Trophoblast cell (in vitro differentiated cells and primary cell): ENCODE results near the gene RRP8.

Source experiments
- DNase-seq, 2 donors: peaks; one replicate each; pipeline ENCODE4 v3.0.0-alpha.2; 2016
- H2AFZ ChIP-seq: 2 replicates; pipeline ENCODE4 v1.6.1; 2013; ENCODE audit warnings: low read length, moderate library complexity, mild to moderate bottlenecking; ENCODE audit not compliant: insufficient read depth, poor library complexity
- H2AK5ac ChIP-seq: 2 replicates; pipeline ENCODE4 v1.6.1; 2013; ENCODE audit warnings: mild to moderate bottlenecking, low read length
- H2BK120ac ChIP-seq: 2 replicates; pipeline ENCODE4 v1.6.1; 2013; ENCODE audit warnings: low read length, mild to moderate bottlenecking, moderate library complexity; ENCODE audit not compliant: insufficient read depth, poor library complexity
- H2BK12ac ChIP-seq: 2 replicates; pipeline ENCODE4 v1.6.1; 2013; ENCODE audit warnings: mild to moderate bottlenecking, low read length, moderate library complexity
- H2BK5ac ChIP-seq: 2 replicates; pipeline ENCODE4 v1.6.1; 2013; ENCODE audit warnings: low read length, low read depth, moderate library complexity, mild to moderate bottlenecking; ENCODE audit not compliant: poor library complexity
- H3K14ac ChIP-seq: 2 replicates; pipeline ENCODE4 v1.6.1; 2013; ENCODE audit warnings: mild to moderate bottlenecking, low read length
- H3K18ac ChIP-seq: 2 replicates; pipeline ENCODE4 v1.6.1; 2013; ENCODE audit warnings: mild to moderate bottlenecking, low read length
- H3K23ac ChIP-seq: 2 replicates; pipeline ENCODE4 v1.6.1; 2013; ENCODE audit warnings: low read length
- H3K27ac ChIP-seq: 2 replicates; pipeline ENCODE4 v1.5.1; 2013; ENCODE audit warnings: low read depth, mild to moderate bottlenecking, inconsistent platforms, low read length, moderate library complexity
- H3K27me3 ChIP-seq: 2 replicates; pipeline ENCODE4 v1.6.1; 2013; ENCODE audit warnings: inconsistent platforms, mild to moderate bottlenecking, low read length, moderate library complexity; ENCODE audit not compliant: insufficient read depth
- H3K36me3 ChIP-seq, 2 experiments: 1 replicate in 1 of 2; 2 replicates in 1 of 2; pipeline ENCODE4 v1.6.1; 2013; ENCODE audit warnings: low read length in 2 of 2, mild to moderate bottlenecking in 2 of 2, moderate library complexity in 1 of 2; ENCODE audit not compliant: insufficient read depth in 2 of 2, control insufficient read depth in 1 of 2
- H3K4ac ChIP-seq: 2 replicates; pipeline ENCODE4 v1.6.1; 2013; ENCODE audit warnings: low read depth, mild to moderate bottlenecking, low read length, moderate library complexity
- H3K4me1 ChIP-seq, 2 experiments: 1 replicate in 1 of 2; 2 replicates in 1 of 2; pipeline ENCODE4 v1.6.1; 2013; ENCODE audit warnings: low read length in 2 of 2, mild to moderate bottlenecking in 2 of 2, moderate library complexity in 1 of 2; ENCODE audit not compliant: insufficient read depth in 2 of 2, control insufficient read depth in 1 of 2
- H3K4me2 ChIP-seq: 2 replicates; pipeline ENCODE4 v1.6.1; 2013; ENCODE audit warnings: inconsistent platforms, mild to moderate bottlenecking, low read length, moderate library complexity
- H3K4me3 ChIP-seq: 2 replicates; pipeline ENCODE4 v1.5.1; 2013; ENCODE audit warnings: mild to moderate bottlenecking, low read depth, low read length, inconsistent platforms
- H3K79me1 ChIP-seq: one replicate; pipeline ENCODE4 v1.6.1; 2013; ENCODE audit warnings: low read length
- H3K79me2 ChIP-seq: 2 replicates; pipeline ENCODE4 v1.6.1; 2013; ENCODE audit warnings: low read length, mild to moderate bottlenecking; ENCODE audit not compliant: control insufficient read depth, insufficient read depth, poor library complexity
- H3K9ac ChIP-seq: 2 replicates; pipeline ENCODE4 v1.6.1; 2013; ENCODE audit warnings: mild to moderate bottlenecking, low read length
- H3K9me3 ChIP-seq: 2 replicates; pipeline ENCODE4 v1.6.1; 2013; ENCODE audit warnings: low read depth, mild to moderate bottlenecking, control low read depth, inconsistent platforms, low read length; ENCODE audit not compliant: insufficient read depth
- H4K12ac ChIP-seq: 2 replicates; pipeline ENCODE4 v1.6.1; 2013; ENCODE audit warnings: low read depth, mild to moderate bottlenecking, low read length, moderate library complexity
- H4K8ac ChIP-seq: 2 replicates; pipeline ENCODE4 v1.6.1; 2013; ENCODE audit warnings: low read depth, mild to moderate bottlenecking, low read length, moderate library complexity
- H4K91ac ChIP-seq: one replicate; pipeline ENCODE4 v1.6.1; 2013; ENCODE audit warnings: low read depth, mild to moderate bottlenecking, low read length, moderate library complexity
- WGBS: extraction: QIAGEN DNeasy Blood & Tissue Kit; methylation state at CpG from one replicate; pipeline ENCODE4 v1.1.7; 2013; ENCODE audit warnings: missing lambda C conversion rate; ENCODE audit not compliant: insufficient read length, insufficient coverage; ENCODE audit errors: extremely low coverage; 5-methylcytosine and 5-hydroxymethylcytosine counted together

Gene RRP8

DNA sequence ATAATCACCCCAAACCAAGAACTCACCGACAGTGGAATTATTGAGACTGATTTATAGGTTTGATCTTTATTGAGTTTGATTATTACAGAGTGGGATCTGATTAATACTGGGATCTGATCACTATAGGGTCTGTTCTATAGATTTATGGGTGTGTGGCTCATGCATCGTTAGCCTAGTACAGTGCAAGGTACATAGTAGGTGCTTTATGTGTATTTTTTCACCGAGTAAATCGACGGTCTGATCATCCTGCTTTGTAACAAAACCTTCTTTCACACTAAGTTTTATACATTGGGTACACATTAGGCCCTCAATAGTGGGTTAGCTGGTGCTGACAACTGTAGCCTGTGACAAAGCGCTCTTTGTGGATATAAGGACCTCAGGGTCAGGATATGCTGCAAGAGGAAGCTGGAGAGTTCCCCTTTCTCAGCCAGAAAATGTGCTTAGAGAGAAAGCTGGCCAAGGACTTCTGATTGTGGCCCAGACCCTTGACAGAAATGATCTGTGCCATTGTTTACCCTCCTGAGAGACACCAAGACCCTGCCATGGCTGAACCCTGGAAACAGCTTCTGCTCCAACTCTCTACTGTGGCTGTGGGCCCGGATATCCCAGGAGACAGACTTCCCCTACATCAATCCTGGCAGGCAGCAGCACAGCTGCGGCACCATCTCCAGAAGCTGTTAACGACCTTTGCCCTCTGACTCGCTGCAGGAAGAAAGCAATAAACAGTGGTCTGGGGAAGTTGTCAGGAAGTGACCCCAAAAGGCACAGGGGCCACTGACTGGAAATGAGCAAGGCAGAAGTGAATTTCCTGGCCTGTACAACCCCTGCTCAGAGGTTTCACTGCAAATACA is 31.9 kb upstream of the RRP8 start:
- Histone ChIP-seq H2BK120ac (no peak overlapping the region), H3K14ac (no peak overlapping the region), H3K79me1 (no peaks in the 10 kb centered on the region), H2BK5ac (no peak overlapping the region), H4K12ac (no peak overlapping the region), H3K4me2 (no peak overlapping the region), H3K4me3 (no peak overlapping the region), H3K36me3 (peaks cover 2 to 3% of the 10 kb centered on the region in 2 experiments), H2AFZ (no peak overlapping the region), H3K18ac (no peak overlapping the region), H3K9ac (no peak overlapping the region), H3K27me3 (peaks cover 15% of the 10 kb centered on the region), H4K91ac (no peak overlapping the region), H3K27ac (no peak overlapping the region), H2AK5ac (no peak overlapping the region), H4K8ac (no peak overlapping the region), H2BK12ac (no peak overlapping the region), H3K4ac (no peak overlapping the region), H3K23ac (no peak overlapping the region), H3K9me3 (peaks cover 15% of the 10 kb centered on the region), H3K4me1 (peaks cover 10 to 15% of the 10 kb centered on the region in 2 experiments), H3K79me2 (no peaks in the 10 kb centered on the region)
- no peak for DNase-seq
- no CpG with 5 or more reads among the region's 10 CpGs for WGBS

DNA sequence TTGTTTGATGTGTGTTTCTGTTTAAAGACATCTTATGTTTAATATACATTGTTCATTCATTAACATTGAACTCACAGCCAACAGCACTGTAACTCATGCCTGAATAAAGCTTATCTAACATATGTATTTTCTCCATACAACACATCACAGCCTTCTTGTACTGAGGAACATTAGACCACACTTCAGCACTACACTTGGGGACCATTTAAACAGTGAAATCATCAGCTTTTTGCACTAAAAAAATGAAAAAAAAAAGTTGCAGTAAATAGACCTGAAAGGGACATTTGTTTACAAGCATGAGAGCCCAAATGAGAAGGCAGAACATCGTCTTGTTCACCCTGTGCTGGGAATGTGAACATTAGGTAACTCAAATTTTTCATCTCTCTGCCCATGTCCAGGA is 31.1 kb upstream of the RRP8 start:
- Histone ChIP-seq H2BK12ac (no peak overlapping the region), H2AFZ (no peak overlapping the region), H3K36me3 (peaks cover 2 to 3% of the 10 kb centered on the region in 2 experiments), H3K4me2 (no peak overlapping the region), H2BK120ac (no peak overlapping the region), H3K9ac (no peak overlapping the region), H4K8ac (no peak overlapping the region), H3K27ac (no peak overlapping the region), H3K27me3 (peaks cover 21% of the 10 kb centered on the region), H3K79me1 (no peaks in the 10 kb centered on the region), H3K23ac (no peak overlapping the region), H2BK5ac (no peak overlapping the region), H2AK5ac (no peak overlapping the region), H3K14ac (no peak overlapping the region), H3K4me3 (no peak overlapping the region), H3K18ac (no peak overlapping the region), H3K79me2 (no peaks in the 10 kb centered on the region), H4K12ac (no peak overlapping the region), H3K4me1 (peaks cover 11 to 20% of the 10 kb centered on the region in 2 experiments), H4K91ac (no peak overlapping the region), H3K4ac (no peak overlapping the region), H3K9me3 (peaks cover 18% of the 10 kb centered on the region)
- no peak for DNase-seq
- WGBS = no CpG with 5 or more reads among the region's 1 CpG

DNA sequence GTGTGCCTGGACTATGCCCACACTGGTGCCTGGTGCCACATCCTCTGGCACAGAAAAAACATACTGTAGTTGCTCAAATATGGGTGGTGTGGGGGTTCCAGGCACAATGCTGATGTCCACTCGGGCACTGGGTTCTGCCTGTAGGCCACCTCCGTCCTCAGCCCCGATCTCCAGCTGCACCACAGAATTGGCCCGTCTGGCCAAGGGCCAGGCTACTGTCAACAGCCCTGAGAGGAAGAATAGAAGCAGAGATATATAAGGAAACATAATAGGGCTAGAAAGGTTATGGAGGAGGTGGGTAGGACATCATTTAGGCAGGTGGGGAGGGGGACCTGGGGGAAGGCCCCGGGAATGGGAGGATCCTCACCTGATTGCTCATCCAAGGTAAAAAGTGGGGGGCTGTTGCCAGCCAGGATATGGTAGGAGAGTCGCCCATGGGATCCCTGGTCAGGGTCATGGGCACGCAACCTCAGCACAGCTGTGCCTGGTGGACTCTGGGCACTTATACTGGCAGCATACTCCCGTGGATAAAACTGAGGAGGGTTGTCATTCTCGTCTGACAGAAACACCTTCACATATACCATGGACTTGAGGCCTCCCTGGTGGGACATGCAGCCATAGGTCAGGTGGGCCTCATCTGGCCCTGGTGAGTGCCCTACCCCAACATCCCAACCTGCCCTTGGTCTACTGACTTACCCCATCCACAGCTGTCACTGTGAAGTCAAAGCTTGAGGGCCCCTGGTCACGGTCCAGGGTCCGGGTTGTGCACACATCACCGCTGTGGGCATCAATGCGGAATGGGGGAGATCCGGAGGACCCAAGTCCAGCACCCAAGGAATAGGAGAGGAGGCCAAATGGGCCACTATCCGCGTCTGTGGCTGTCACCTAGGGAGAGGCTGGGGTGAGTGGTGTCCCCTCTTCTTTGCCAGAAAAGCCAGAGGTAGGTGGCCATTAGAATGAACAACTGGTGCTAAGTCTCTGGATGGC is 30.3 kb upstream of the RRP8 start:
- Histone ChIP-seq H4K12ac (no peak overlapping the region), H2BK120ac (no peak overlapping the region), H3K27me3 (peaks cover 24% of the 10 kb centered on the region), H3K79me2 (no peaks in the 10 kb centered on the region), H2AFZ (no peak overlapping the region), H4K91ac (no peak overlapping the region), H3K36me3 (peaks cover 2 to 3% of the 10 kb centered on the region in 2 experiments), H2BK12ac (no peak overlapping the region), H3K4me2 (no peak overlapping the region), H3K9ac (no peak overlapping the region), H3K79me1 (no peaks in the 10 kb centered on the region), H4K8ac (no peak overlapping the region), H3K18ac (no peak overlapping the region), H3K14ac (no peak overlapping the region), H3K23ac (no peak overlapping the region), H3K4ac (no peak overlapping the region), H2BK5ac (no peak overlapping the region), H2AK5ac (no peak overlapping the region), H3K4me3 (no peak overlapping the region), H3K9me3 (peaks cover 18% of the 10 kb centered on the region), H3K27ac (no peak overlapping the region), H3K4me1 (peaks cover 11 to 20% of the 10 kb centered on the region in 2 experiments)
- DNase-seq = no peak
- WGBS = no CpG with 5 or more reads among the region's 16 CpGs
